A673 (cell line): ENCODE results near the gene SPTLC2.

Experiments used
- CTCF ChIP-seq: fragments of 300-800, 200-600 bp; sonication (generic); conservative IDR thresholded peaks from 2 replicates; pipeline ENCODE4 v1.5.1; 2017; ENCODE audit warnings: low read depth, mild to moderate bottlenecking, antibody characterized with exemption, low read length, moderate library complexity, mixed read lengths
- EZH2 ChIP-seq: fragments of 200-600 bp; sonication (generic); IDR thresholded peaks from 2 replicates; pipeline ENCODE4 v1.6.1; 2017; ENCODE audit warnings: borderline replicate concordance, low read depth, mild to moderate bottlenecking, mixed read lengths, antibody characterized with exemption, low read length; ENCODE audit not compliant: poor library complexity, severe bottlenecking

DNA sequence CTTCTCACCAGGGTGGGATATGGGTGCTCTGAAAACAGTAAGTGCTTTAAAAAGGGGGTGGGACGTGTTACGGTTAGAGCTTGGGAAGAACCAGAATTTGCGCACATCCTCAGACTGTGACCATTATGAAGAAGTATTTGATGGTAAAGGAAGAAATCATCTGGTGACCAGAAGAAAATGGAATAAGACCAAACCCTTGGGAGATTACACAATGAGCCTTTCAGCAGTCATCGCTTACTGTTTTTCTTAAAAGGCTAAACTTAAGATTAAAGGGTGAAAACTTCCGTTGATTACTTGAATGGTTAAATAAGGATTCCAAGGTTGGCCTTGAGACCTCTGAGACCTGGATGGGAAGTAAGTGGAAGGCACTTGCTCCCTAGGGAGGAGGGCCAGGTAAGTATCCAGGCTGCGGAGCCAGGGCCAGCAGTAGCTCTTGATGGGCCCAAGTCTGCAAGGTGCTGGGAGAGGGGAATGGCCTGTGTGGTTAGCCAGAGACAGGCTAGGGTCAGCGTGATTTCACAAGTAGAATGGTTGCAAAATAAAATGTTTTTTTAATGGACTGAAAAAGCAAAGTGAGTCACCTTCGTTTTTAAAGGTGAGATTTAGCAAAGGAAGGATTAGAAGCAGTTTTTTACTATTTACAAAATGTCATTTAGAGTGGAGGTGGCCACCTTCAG, 104.8 kb downstream of the SPTLC2 start:
- TF ChIP-seq CTCF (no peak), EZH2 (no peak)
